ENCODE results near the gene CMSS1.
"Not testable (repeated sequence)": the region's sequence is repeated elsewhere in the genome, so short reads cannot be mapped to it uniquely, and the experiment has no call there.

The CMSS1 gene

DNA sequence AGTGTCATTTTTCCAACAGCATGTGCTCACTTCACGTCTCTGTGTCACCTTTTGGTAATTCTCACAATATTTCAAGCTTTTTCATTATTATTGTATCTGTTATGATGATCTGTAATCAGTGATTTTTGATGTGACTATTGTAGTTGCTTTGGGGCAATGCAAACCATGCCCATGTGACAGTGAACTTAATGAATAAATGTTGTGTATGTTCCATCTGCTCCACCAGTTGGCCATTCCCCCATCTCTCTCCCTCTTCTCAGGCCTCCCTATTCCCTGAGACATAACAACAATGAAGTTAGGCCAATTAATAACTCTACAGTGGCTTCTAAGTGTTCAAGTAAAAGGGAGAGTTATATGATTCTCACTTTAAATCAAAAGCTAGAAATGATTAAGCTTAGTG lies 410.6 kb downstream of the CMSS1 start:
- ChIA-PET POLR2A (no interaction called here), CTCF (no interaction called here)
- no peak for DNase-seq (ENCODE audit: low read depth, low spot score)
- no peak overlapping the region for H3K4me3 ChIP-seq (ENCODE audit: low read depth, low read length)
- TF ChIP-seq, protein P1, sequence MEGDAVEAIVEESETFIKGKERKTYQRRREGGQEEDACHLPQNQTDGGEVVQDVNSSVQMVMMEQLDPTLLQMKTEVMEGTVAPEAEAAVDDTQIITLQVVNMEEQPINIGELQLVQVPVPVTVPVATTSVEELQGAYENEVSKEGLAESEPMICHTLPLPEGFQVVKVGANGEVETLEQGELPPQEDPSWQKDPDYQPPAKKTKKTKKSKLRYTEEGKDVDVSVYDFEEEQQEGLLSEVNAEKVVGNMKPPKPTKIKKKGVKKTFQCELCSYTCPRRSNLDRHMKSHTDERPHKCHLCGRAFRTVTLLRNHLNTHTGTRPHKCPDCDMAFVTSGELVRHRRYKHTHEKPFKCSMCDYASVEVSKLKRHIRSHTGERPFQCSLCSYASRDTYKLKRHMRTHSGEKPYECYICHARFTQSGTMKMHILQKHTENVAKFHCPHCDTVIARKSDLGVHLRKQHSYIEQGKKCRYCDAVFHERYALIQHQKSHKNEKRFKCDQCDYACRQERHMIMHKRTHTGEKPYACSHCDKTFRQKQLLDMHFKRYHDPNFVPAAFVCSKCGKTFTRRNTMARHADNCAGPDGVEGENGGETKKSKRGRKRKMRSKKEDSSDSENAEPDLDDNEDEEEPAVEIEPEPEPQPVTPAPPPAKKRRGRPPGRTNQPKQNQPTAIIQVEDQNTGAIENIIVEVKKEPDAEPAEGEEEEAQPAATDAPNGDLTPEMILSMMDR (IDR thresholded peaks at IDR 0.05; ENCODE audit: insufficient read depth, low read length, missing control alignments): no peak

DNA sequence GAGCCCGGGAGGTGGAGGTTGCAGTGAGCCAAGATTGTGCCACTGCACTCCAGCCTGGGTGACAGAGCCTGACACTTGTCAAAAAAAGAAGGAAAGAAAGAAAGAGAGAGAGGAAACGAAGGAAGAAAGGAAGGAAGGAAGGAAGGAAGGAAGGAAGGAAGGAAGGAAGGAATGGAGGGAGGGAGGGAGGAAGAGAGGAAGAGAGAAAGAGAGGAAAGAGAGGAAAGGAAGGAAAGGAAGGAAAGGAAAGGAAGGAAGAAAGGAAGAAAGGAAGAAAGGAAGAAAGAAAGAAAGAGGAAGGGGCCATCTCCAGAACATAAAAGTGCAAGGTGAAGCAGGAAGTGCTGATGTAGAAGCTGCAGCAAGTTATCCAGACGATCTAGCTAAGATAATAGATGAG lies 411.5 kb downstream of the CMSS1 start:
- DNase-seq (ENCODE audit: low read depth, low spot score); POLR2A ChIA-PET; H3K4me3 ChIP-seq (ENCODE audit: low read depth, low read length); CTCF ChIA-PET: not testable (repeated sequence)

DNA sequence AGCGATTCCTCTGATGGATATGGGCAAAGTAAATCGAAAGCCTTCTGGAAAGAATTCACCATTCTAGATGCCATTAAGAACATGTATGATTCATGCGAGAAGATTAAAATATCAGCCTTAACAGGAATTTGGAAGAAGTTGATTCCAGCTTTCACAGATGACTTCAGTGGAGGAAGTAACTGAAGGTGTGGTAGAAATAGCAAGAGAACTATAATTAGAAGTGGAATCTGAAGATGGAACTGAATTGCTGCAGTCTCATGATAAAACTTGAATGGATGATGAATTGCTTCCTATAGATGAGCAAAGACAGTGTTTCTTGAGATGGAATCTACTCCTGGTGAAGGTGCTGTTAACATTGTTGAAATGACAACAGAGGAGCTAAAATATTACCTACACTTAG lies 413.0 kb downstream of the CMSS1 start:
- CTCF ChIA-PET: interaction anchor here (0.6 to 1.1 kb wide), 4 partner anchors 23 to 399 kb away, joined by 3 to 4 read pairs (median 3); no protein-coding TSS in a partner anchor
- DNase-seq (ENCODE audit: low read depth, low spot score): no peak
- TF ChIP-seq, protein P1 (IDR thresholded peaks at IDR 0.05; ENCODE audit: insufficient read depth, low read length, missing control alignments): no peak
- H3K4me3 ChIP-seq (ENCODE audit: low read depth, low read length): no peak overlapping the region
- POLR2A ChIA-PET: interaction anchor here (0.6 kb wide), 1 partner anchor 30 kb away, joined by 4 read pairs; no protein-coding TSS in a partner anchor
